Stromal cell of bone marrow (primary cell): ENCODE results near the gene RSPO3.
"Not testable (repeated sequence)": the region's sequence is repeated elsewhere in the genome, so short reads cannot be mapped to it uniquely, and the experiment has no call there.

ENCODE experiments used
- DNase-seq: peaks from one replicate; pipeline ENCODE4 v3.0.0-alpha.2; 2012; ENCODE audit warnings: low read depth

RSPO3 gene, protein sequence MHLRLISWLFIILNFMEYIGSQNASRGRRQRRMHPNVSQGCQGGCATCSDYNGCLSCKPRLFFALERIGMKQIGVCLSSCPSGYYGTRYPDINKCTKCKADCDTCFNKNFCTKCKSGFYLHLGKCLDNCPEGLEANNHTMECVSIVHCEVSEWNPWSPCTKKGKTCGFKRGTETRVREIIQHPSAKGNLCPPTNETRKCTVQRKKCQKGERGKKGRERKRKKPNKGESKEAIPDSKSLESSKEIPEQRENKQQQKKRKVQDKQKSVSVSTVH

DNA sequence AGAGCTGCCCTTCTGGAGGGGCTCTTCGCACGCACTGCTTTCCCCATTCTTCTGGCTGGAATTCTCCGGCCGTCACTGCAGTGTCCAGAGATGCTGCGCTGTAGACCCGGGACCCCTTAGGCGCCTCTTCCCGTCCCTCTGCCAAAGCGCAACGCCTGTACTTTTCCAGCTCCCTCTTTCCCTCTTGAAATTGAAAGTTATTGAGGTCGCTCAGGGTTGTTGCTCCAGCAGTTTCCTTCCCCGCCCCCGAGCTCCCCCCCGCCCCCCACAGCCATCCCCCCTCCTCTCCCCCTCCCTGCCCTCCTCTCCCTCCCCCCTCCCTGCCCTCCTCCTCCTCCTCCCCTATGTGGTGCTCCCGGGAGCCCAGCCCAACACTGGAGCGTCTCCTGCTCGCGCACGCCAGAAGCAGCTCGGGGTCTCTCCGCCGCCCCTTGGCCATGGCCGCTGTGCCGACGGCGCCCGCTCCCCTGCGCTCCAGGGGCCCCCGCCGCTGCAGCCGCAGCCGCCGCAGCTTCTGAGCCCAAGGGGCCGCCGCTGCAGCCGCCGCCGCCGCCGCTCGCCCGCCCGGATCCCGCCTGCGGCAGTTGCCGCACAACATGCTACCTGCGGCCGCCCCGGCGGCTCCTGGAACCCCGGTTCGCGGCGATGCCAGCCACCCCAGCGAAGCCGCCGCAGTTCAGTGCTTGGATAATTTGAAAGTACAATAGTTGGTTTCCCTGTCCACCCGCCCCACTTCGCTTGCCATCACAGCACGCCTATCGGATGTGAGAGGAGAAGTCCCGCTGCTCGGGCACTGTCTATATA, at the start of gene RSPO3:
TSS of gene RSPO3 (plus strand) at position 374 of the 804 bp plus-strand sequence. CDS start 522 bp downstream, outside the sequence.
- no peak for DNase-seq

DNA sequence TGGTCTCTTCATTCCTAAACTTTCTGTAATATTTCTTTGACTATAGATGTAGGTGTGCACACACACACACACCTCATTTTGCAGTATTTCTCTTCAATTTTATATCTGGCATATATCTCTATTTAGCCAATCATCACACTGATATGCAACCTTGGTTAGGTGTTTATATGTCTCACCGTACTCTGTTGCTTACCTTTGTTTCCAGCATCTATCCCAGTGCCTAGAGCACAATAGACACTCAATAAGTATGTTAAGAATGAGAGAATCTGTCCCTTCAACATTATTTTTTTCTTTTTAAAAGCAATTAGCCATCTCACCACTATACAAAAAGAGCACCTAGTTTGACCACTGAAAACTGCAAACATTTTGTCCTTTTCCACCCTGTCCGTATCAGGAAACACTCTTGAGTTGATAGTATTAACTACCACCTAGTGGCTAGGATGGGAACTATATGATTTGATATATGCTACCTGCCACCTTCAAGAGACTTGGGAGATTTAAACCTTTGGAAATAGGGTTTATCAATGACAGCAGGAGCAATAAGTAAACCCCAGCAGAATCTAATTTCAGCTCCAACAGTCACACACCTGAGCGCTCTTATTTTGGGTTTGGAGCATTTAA, 48.7 kb upstream of the RSPO3 start:
- no peak for DNase-seq

DNA sequence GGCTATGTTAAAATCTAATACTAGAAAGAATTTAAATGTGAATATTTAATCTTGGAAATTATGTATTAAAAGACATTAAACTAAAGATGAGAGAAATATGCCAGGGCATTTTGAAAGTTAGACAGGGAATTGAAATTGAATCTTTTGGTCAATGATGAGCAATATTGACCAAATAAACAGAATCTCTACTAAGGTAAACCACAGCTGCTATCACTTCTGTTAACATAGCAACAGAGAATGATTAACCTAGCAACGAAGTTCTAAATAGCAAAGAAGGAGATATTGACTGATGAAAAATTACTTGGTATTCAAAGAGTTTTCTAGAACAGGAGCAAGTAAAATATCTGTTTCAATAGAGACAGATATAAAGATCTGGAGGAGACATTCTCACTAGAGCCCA, 45.2 kb upstream of the RSPO3 start:
- no peak for DNase-seq

DNA sequence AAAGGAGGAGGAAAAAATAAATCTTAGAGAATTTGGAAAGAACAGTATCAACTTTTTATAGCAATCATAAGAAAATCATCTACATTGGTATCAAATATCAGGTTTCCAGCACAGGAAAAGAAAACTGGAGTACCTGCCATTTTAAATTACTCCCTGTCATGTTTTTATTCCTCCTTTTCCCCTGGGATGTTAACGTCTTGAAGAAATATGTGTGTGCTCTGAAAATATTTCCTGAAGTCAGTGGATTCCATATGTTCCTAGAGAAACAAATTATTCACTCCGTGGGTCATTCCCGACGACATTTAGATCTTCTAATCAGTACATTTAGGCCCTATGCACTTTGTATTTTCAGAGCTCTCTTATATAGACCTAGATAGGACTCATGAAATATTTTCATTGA, 42.0 kb upstream of the RSPO3 start:
- no peak for DNase-seq

DNA sequence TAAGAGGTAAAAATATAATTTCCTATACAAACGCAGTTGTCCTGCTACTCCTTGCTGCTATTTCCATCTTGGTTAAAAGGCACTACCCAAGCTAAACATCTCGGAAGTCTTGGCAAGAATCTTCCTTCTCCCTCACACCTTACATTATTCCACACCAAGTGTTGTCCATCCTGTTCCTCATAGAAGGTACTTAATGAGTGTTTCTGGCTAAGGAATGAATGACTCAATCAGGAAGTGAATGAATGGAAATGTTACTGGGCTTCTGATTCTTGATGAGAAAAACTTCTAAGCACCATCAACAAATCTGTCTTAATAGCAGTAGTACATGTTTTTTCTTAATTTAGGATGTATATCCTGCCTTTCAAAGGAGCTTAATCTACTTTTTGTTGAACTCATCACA, 40.6 kb upstream of the RSPO3 start:
- no peak for DNase-seq

DNA sequence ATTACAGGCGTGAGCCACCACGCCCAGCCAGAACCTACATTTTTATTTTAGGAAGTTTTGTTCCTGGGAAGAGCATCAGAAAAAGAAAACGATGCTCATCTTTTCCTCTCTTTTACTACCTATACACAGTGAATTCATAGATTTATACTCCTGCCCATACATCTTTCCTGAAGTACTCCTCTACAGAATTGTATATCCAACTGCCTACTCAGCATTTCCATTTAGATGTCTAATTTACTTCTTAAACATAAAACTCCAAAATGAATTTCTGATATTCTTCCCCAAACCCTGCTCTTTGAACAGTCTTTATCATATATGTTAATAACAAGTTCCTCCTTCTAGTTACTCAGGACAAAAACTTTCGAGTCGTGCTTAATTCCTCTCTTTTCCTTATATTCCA, 39.8 kb upstream of the RSPO3 start:
- no peak for DNase-seq

DNA sequence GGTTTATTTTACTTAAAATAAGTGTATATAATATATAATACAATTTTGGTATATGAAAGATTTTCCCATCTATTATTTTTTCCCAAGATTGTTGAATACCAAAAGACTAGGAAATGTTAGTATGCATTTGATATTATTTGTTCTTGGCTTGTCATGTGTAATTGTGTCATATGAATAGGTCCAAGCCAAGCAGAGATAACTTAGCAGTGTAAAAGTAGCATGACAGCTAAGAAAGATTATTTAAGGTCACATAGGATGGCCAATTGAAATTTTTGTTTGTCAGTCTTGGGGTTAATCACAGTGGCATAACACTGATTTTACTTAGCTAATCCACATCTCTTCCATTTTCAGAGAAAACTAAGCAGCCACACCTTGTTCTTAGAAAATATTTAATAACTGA, 38.8 kb upstream of the RSPO3 start:
- DNase-seq, result no peak

DNA sequence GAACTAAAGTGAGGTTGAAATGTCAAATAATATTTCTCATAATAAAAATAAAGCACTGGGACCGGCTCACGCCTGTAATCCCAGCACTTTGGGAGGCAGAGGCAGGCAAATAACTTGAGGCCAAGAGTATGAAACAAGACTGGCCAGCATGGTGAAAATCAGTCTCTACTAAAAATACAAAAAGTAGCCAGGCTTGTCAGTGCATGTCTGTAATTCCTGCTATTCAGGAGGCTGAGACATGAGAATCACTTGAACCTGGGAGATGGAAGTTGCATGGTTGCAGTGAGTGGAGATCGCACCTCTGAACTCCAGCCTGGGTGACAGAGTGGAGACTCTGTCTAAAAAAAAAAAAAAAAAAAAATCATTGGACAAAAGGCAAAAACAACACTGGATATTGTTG, 38.4 kb upstream of the RSPO3 start:
- DNase-seq, result no peak

DNA sequence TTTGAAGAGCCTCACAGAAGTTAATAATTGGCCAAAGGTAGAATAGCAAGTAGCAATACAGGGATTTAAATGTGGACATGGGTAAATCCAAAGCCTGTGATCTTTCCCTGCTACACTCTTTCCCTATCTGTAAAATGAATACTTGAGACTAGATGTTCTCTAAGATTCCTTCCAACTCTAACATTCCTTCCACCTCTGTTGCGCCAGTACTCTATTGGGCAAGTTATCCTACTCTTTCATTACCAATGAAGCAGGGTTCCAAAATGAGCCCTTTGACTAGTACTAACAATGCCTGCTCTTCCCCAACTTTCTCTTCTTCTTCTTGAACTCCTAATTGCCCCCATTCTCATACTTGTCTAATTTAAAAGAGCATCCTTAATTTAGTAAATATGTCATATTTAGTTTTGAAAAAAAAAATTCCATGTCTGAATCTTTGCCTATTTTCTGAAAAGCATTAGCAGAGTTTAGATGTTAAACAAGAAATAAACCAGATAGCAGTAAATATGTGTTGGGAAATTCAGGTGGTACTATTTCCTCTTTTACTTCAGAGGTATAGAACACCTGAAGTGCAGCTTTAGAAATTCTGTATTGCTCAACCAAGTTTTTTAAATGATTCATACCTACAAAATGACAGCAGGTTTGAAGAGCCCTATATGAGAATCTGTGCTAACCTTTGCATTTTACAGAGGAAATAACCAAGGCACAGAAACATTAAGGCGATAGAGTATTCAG, 35.1 kb upstream of the RSPO3 start:
- DNase-seq, result no peak

DNA sequence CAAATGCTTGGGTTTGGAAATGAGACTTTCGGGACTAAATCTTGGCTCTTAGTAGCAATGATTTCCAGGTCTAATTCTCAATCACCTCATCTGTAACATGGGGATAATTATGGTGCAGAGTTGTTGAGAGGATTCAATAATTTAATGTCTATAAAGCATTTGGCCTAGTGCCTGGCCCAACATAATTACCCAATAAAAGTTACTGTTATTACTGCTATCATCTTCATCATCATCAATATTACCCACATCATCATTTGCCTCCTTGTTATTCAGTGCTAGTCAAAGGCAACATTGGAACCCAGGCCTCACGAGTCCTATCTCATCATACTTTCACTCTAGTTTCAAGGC, 34.5 kb upstream of the RSPO3 start:
- DNase-seq, result no peak

DNA sequence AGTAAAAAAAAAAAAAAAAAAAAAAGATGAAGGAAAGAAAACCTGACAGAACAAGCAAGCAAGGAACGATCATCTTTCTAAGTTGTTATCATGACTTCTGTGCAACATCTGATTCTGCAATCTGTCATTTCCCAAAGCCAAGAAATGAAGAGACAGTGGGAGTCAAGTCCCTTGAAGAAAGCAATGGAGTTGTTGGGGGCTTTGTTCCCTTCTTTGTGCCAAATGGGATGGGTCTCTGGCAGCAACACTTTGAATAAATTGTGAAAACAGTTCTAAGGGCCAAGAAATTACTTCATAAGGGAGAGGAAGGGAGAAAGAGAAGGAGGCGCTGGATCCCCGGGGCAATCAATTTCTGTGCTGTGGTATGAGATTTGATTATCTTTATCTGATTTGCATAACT, 33.3 kb upstream of the RSPO3 start:
- no peak for DNase-seq

DNA sequence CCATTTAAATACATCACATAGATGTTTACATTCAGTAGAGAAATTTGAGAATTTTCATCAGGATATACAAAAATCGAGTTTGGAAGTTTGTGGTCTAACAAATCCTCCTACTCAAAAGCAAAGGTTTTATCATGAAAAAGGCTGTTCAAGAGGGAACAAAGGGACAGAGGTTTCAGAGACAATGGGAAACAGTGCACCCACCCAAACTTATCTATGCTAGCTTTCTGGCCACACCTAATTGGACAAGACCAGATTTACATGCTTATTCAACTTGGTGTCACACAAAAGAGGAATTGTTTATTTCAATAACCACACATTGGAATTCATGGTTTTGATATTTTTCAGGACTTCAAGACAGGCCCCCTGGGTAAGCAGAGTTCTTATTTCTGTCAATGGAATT, 28.4 kb upstream of the RSPO3 start:
- DNase-seq, result no peak

DNA sequence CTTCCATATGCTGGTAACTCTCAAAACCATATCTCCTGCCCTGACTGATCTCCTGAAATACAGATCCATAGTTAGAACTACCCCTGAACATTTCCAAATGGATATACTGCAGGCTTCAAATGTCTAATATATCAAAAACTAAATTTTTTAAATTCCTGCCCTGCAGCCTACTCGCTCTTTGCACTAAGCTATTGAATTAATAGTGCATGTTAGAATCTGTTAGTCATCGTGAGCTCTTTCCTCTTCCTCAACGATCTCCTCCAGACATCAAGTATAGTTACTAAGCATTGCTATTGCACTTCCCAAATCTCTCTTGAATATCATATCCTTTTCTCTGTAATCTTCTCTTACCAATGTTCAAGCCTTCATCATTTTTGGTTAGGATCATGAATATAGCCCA, 26.0 kb upstream of the RSPO3 start:
- DNase-seq, result no peak

DNA sequence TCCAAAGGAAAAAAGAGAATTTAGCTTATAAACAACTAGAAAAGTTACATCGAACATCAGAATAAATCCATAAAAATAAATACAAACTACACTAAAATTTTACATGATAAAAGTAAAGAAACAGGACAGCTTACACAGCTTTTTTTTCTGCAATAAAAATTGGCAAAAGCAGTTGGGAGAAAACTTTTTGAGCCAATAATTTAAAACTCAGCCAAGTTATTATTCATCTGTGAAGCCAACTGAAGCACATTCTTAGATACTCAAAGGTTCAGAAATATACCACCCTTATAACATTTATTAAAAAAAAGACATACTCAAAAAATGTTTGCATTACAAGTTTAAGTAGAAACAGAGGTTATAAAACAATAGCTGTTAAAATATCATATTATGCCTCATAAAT, 23.7 kb upstream of the RSPO3 start:
- no peak for DNase-seq

DNA sequence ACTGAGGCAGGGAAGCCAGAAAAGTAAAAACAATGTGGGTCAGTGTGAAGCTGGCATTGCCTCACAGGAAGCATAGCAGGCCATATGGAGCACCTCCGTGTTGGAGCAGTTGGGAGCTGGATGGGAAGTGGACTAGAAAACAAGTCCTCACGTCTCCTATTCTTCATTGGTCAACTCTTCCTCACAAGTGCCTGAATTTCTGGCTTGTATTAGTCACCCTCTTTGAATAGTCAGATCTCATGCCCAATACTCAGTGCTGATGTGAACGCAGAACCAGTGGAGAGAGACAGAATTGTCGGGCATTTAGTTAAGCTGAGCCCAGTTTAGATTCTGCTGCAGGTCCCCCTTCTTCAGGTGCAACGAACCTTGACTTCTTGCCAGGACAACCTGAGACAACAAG, 22.3 kb upstream of the RSPO3 start:
- DNase-seq, result no peak

DNA sequence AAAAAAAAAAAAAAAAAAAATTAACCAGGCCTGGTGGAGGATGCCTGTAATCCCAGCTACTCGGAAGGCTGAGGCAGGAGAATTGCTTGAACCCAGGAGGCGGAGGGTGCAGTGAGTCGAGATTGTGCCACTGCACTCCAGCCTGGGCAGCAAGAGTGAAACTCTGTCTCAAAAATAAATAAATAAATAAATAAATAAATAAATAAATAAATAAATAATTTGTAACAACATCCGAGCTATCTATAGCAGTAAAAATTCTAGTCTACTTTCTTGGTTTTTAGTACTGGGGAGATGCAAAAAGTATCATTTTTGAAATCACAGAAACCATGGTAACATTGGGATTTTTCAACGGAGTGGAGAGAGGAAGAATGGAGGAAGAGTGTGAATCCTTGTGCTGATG, 21.0 kb upstream of the RSPO3 start:
- not testable (repeated sequence) for DNase-seq

DNA sequence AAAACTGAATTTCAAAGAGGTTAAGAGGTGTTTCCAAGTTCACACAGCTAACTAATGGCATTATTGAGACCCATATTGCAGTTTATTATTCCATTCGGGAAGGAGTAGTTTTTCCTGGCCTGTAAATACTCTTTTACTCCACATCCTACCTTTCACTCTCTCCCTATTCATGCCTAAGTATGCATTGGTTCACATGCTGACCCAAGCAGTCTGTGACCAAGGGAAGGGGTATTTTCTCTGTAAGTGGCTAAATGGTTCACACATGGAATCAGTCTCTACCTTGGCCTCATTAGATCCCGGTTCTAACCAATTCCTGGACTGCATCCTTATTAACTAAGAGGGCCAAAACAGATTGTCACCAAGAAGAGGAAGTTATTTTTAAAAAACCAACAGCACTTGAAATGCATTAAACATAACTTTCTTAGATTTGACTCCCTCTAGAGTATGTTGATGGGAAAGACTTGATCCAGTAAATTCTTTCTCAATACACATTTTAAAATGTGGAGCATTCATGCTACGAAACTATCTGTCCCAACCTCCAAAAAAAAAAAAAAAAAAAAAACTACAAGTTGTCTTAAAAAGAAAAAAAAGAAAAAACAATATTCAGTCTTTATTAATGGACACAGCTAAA, 17.8 kb upstream of the RSPO3 start:
- no peak for DNase-seq

DNA sequence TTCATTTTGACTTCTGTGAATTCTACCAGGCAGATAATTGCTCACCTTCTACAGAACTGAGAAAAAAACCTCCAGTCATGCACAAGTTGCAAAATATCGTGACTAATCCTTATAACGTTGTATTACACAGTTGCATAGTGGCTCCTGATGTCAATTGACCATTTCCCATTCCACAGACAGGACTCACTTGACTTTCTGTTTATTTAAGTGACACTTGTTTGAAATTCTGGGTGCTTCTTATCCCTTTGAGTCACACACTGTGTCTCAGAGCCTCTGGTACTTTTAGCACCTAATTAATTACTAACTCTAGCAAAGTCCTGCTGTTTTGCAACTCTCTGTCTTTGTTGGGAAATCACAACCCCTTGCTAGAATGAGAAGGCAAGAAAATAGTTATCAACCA, 16.2 kb upstream of the RSPO3 start:
- DNase-seq, result peak; percentile 84

DNA sequence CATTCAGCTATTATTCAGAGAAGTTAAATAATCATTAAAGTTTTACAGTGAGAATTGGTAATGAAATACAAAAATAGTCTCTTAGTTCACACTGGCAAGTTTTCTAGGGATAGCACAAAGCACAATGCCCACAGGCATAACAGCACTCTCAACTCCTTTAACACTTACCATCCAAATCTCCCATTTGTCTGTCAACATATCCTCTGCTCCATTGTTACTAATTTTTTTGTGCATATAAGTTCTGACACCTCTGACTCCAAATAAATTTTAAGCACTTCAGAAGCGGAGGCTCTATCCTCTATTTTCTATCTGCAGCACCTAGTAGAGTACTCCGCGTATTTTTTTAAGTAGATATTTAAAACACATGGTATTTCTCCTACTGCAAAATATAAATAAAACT, 15.6 kb upstream of the RSPO3 start:
- DNase-seq, result no peak

DNA sequence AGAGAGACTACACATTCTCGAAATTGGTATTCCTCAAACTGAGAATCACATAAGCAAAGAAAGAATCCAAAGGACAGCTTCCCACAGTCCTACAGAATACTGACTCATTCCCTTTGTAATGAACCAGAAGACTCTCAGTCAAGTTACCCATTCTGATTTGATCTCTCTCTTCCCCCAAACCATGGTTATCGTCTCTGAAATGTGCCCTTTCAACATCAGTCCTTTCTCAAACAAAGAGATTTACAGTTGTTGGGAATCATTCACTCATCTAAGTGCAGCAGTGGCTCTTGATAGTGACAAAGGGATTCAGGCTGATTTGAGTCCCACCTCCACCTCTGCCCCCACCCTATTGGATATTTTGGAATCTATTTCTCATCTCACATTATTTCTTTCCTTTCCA, 15.0 kb upstream of the RSPO3 start:
- no peak for DNase-seq

DNA sequence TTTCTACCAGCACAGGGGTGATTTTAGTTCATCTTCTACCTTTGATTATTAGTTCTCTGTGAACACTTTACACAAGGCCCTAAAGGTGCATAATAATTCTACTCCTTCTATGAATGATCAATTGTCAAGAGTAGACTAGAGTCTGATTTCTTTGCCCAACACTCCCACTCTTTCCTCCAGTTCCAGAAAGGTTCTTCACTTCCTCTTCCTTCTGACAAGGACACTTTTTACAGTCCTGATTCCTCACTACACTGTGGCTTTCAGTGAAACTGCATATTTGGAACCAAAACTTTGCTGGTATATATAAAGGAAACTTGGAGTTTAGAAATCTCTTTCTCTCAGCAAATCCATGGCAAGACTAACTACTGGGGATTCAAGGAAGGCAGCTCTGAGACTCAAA, 10.6 kb upstream of the RSPO3 start:
- DNase-seq, result no peak

DNA sequence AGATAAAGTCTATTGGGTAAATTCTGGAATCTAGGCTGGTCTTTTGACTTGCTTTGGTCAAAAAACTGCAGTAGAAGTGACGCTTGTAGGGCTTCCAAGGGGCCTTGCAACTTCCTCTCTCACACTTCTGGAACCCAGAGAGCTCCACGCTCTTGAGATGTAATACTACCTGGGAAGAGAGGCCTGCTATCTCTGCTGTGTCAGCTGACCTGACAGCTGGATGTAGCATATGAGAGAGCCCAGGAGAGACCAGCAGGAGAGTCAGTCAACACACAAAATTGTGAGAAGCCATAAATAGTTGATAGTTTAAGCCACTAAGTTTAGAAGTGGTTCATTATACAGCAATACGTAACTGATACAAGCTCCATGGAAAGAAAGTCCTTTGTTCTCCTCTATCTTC, 7.8 kb upstream of the RSPO3 start:
- DNase-seq, result no peak
